Measurements from ENCODE around the gene SERPINI1. TPM values are rescaled to one million over a fixed set of nuclear protein-coding genes. Genes with fewer than 3 reads are reported as not detected.

SERPINI1 gene
- total and polyA plus RNA-seq, 7 donors: 0.60 to 6.6 (median 3.1) TPM

GRCh38 chr3:167731393-167731792, 4.1 kb upstream of the SERPINI1 start:
- TF ChIP-seq EP300 (IDR thresholded peaks at IDR 0.05) (no peak), POLR2AphosphoS5 (IDR thresholded peaks at IDR 0.05) (no peak), POLR2A (IDR thresholded peaks at IDR 0.05) (no peak)
- TF ChIP-seq, protein P1, sequence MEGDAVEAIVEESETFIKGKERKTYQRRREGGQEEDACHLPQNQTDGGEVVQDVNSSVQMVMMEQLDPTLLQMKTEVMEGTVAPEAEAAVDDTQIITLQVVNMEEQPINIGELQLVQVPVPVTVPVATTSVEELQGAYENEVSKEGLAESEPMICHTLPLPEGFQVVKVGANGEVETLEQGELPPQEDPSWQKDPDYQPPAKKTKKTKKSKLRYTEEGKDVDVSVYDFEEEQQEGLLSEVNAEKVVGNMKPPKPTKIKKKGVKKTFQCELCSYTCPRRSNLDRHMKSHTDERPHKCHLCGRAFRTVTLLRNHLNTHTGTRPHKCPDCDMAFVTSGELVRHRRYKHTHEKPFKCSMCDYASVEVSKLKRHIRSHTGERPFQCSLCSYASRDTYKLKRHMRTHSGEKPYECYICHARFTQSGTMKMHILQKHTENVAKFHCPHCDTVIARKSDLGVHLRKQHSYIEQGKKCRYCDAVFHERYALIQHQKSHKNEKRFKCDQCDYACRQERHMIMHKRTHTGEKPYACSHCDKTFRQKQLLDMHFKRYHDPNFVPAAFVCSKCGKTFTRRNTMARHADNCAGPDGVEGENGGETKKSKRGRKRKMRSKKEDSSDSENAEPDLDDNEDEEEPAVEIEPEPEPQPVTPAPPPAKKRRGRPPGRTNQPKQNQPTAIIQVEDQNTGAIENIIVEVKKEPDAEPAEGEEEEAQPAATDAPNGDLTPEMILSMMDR (IDR thresholded peaks at IDR 0.05): no peak
- no peaks in the 10 kb centered on the region for H3K9me3 ChIP-seq
- no peak for DNase-seq
- peaks cover 2 to 55% (median 36%) of the 10 kb centered on the region in 4 donors for H3K4me1 ChIP-seq
- intact Hi-C loops (cut with DNase I): loop anchor here (5.0 to 10.0 kb wide), 2 partner anchors 81 to 433 kb away; no protein-coding TSS in a partner anchor
- no peak overlapping the region for H3K27ac ChIP-seq
- H3K4me3 ChIP-seq: no peak overlapping the region
- no peaks in the 10 kb centered on the region for H3K36me3 ChIP-seq
- WGBS, 2 donors: 91 to 93% methylated on average over 2 of the region's 2 CpGs
- no peaks in the 10 kb centered on the region for H3K27me3 ChIP-seq

DNA sequence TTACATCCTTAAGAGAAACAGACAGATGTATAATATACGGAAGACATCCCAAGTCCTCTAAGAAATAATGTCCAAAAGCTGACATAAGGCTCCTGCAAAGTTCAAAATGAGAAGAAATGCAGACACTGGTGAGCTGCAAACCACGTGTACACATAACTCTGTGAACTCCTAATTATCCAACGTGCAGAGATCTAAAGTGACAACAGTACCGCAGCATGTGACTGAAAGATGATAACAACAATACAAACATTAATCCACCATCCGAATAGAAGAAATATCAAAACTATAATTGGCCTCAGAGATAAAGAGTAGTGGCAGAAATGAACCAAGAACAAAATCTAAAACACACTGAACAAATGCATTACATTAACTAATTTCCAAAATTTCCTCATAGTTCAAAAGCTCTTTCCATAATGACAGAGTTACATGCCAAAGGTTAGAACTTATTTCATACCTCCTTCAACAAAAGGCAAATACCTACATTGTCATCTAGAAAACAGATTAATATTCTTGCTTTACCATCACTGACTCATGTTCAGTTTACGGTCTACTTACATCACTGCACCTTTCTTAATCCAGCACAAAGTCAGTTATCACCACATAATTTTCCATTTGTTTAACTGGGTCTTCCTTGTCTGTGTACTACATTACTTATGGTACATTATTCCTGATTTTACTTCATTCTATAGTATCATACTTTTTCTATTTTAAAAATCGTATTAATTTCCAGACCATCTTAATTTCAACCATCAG, 3.0 kb upstream of the SERPINI1 start:
- TF ChIP-seq, protein P1 (IDR thresholded peaks at IDR 0.05): no peak
- TF ChIP-seq POLR2A (IDR thresholded peaks at IDR 0.05) (no peak), POLR2AphosphoS5 (IDR thresholded peaks at IDR 0.05) (no peak), EP300 (IDR thresholded peaks at IDR 0.05) (no peak)
- Histone ChIP-seq H3K27ac (no peak overlapping the region), H3K9me3 (no peaks in the 10 kb centered on the region), H3K4me3 (no peak overlapping the region), H3K4me1 (peaks cover 2 to 51% (median 35%) of the 10 kb centered on the region in 4 donors), H3K36me3 (no peaks in the 10 kb centered on the region), H3K27me3 (no peaks in the 10 kb centered on the region)
- WGBS, 2 donors: 47 to 73% methylated on average over 7 of the region's 7 CpGs
- no peak for DNase-seq
- intact Hi-C loops (cut with DNase I): loop anchor here (5.0 to 10.0 kb wide), 2 partner anchors 80 to 432 kb away; no protein-coding TSS in a partner anchor

- Histone ChIP-seq H3K36me3 (no peaks in the 10 kb centered on the region), H3K9me3 (no peaks in the 10 kb centered on the region), H3K27ac (peak overlapping the region; percentile 89 to 94 (median 90)), H3K4me3 (peak overlapping the region; percentile 65 to 87 (median 84)), H3K4me1 (peaks cover 2 to 36% (median 24%) of the 10 kb centered on the region in 4 donors), H3K27me3 (no peaks in the 10 kb centered on the region)
- 1% methylated on average over 12 of the region's 12 CpGs for WGBS, 2 donors
- TF ChIP-seq POLR2A (IDR thresholded peaks at IDR 0.05): no peak
- no peak for TF ChIP-seq POLR2AphosphoS5 (IDR thresholded peaks at IDR 0.05)
- no peak for TF ChIP-seq EP300 (IDR thresholded peaks at IDR 0.05)
- TF ChIP-seq, protein P1 (IDR thresholded peaks at IDR 0.05): no peak
- intact Hi-C loops (cut with DNase I): loop anchor here (5.0 to 10.0 kb wide), 2 partner anchors 78 to 431 kb away; no protein-coding TSS in a partner anchor
- no peak for DNase-seq
Observed at GRCh38 chr3:167733961-167734497, 1.5 kb upstream of the SERPINI1 start.

- Histone ChIP-seq H3K36me3 (no peaks in the 10 kb centered on the region), H3K4me1 (peaks cover 2 to 30% (median 17%) of the 10 kb centered on the region in 4 donors), H3K27ac (peak within 1 kb of the TSS; percentile 89 to 94 (median 90)), H3K9me3 (no peaks in the 10 kb centered on the region), H3K4me3 (peak within 1 kb of the TSS; percentile 65 to 87 (median 84)), H3K27me3 (no peaks in the 10 kb centered on the region)
- TF ChIP-seq, protein P1 (IDR thresholded peaks at IDR 0.05): peak in 1 of 4 experiments; percentile 9
- TF ChIP-seq POLR2AphosphoS5 (IDR thresholded peaks at IDR 0.05) (peak; percentile 37 to 89 (median 72)), POLR2A (IDR thresholded peaks at IDR 0.05) (peak; percentile 31 to 44), EP300 (IDR thresholded peaks at IDR 0.05) (no peak)
- intact Hi-C loops (cut with DNase I): loop anchor here (5.0 to 10.0 kb wide), 2 partner anchors 78 to 430 kb away; no protein-coding TSS in a partner anchor
- WGBS, 2 donors: 0 to 1% methylated on average over 49 of the region's 49 CpGs
- DNase-seq: peak; percentile 99
Observed at GRCh38 chr3:167734498-167735232, 856 bp upstream of the SERPINI1 start, which contains the start of gene PDCD10. PDCD10 (minus strand) TSS chr3:167734892; CDS start chr3:167720157, 14,735 bp downstream.
